HFFc6 (cell line): ENCODE results near the gene COTL1. TPM values are rescaled to one million over a fixed set of nuclear protein-coding genes. Genes with fewer than 3 reads are reported as not detected.
"Not testable (repeated sequence)": the region's sequence is repeated elsewhere in the genome, so short reads cannot be mapped to it uniquely, and the experiment has no call there.

ENCODE experiments used
- DNase-seq: peaks from one replicate; pipeline ENCODE4 v3.0.0-alpha.2; 2018
- H3K27ac Mint-ChIP-seq: 2 replicates; pipeline ENCODE4 v1.8.0; 2020; ENCODE audit warnings: mild to moderate bottlenecking, mixed read lengths
- H3K27me3 Mint-ChIP-seq: 2 replicates; pipeline ENCODE4 v1.8.0; 2021; ENCODE audit warnings: mild to moderate bottlenecking, moderate library complexity, mixed read lengths; ENCODE audit not compliant: insufficient read depth
- H3K36me3 Mint-ChIP-seq: 2 replicates; pipeline ENCODE4 v1.8.0; 2021; ENCODE audit warnings: low read depth, mixed read lengths
- H3K4me1 Mint-ChIP-seq: 2 replicates; pipeline ENCODE4 v1.8.0; 2020; ENCODE audit warnings: low read depth, mixed read lengths
- H3K4me3 Mint-ChIP-seq: 2 replicates; pipeline ENCODE4 v1.8.0; 2020; ENCODE audit warnings: mild to moderate bottlenecking, moderate library complexity, mixed read lengths
- H3K9me3 Mint-ChIP-seq: 2 replicates; pipeline ENCODE4 v1.8.0; 2020; ENCODE audit warnings: mild to moderate bottlenecking, mixed read lengths
- CTCF ChIP-seq: fragments of 200-600 bp; sonication (generic); IDR thresholded peaks from 2 replicates; pipeline ENCODE4 v1.5.0; 2021; ENCODE audit warnings: antibody characterized with exemption, mild to moderate bottlenecking
- total RNA-seq, 6 experiments: library from RNA; stranded (reverse); fragmentation: NEBNext Ultra II Directional; extraction: Animal tissue kit (Norgen Biotek cat#: 25700); gene quantifications; 2 replicates in 1 of 6; 3 replicates in 5 of 6; pipeline ENCODE4 v1.2.3, GENCODE V29; 2021

Gene COTL1
- total RNA-seq, 6 experiments from 2014 or later = 580 to 681 (median 632) TPM

GRCh38 chr16:84560269-84560668 is 57.6 kb downstream of the COTL1 start:
- H3K9me3 Mint-ChIP-seq = no peaks in the 10 kb centered on the region
- TF ChIP-seq CTCF = no peak
- H3K27me3 Mint-ChIP-seq = peaks cover 4% of the 10 kb centered on the region
- H3K4me1 Mint-ChIP-seq = no peaks in the 10 kb centered on the region
- peaks cover 9% of the 10 kb centered on the region; the same call in 1 of the 2 replicates for H3K36me3 Mint-ChIP-seq
- DNase-seq = no peak
- H3K27ac Mint-ChIP-seq = no peak overlapping the region
- no peak overlapping the region for H3K4me3 Mint-ChIP-seq

GRCh38 chr16:84559311-84559932 is 58.5 kb downstream of the COTL1 start:
- Mint-ChIP-seq H3K27me3 (peaks cover 4% of the 10 kb centered on the region), H3K36me3 (peaks cover 8% of the 10 kb centered on the region; the same call in 1 of the 2 replicates), H3K4me3 (no peak overlapping the region), H3K9me3 (no peaks in the 10 kb centered on the region), H3K27ac (no peak overlapping the region), H3K4me1 (no peaks in the 10 kb centered on the region)
- TF ChIP-seq CTCF = no peak
- no peak for DNase-seq

- not testable (repeated sequence) for H3K27me3 Mint-ChIP-seq, H3K36me3 Mint-ChIP-seq, DNase-seq, H3K4me3 Mint-ChIP-seq, H3K27ac Mint-ChIP-seq, H3K9me3 Mint-ChIP-seq, H3K4me1 Mint-ChIP-seq
Measured at GRCh38 chr16:84558850-84559249, 59.0 kb downstream of the COTL1 start.

- Mint-ChIP-seq H3K4me3 (no peak overlapping the region), H3K27me3 (peaks cover 6% of the 10 kb centered on the region), H3K27ac (no peak overlapping the region), H3K4me1 (no peaks in the 10 kb centered on the region), H3K9me3 (no peaks in the 10 kb centered on the region), H3K36me3 (peaks cover 3% of the 10 kb centered on the region; the same call in 1 of the 2 replicates)
- no peak for DNase-seq
- TF ChIP-seq CTCF = no peak
Measured at GRCh38 chr16:84557504-84557903, 60.4 kb downstream of the COTL1 start.

- Mint-ChIP-seq H3K4me1 (no peaks in the 10 kb centered on the region), H3K4me3 (no peak overlapping the region), H3K9me3 (no peaks in the 10 kb centered on the region)
Measured at GRCh38 chr16:84557059-84557458, 60.8 kb downstream of the COTL1 start.

More at GRCh38 chr16:84557059-84557458, 60.8 kb downstream of the COTL1 start:
- H3K36me3 Mint-ChIP-seq = peaks cover 3% of the 10 kb centered on the region; the same call in 1 of the 2 replicates
- peaks cover 6% of the 10 kb centered on the region for H3K27me3 Mint-ChIP-seq
- DNase-seq = no peak
- TF ChIP-seq CTCF = no peak
- H3K27ac Mint-ChIP-seq = no peak overlapping the region
